Endothelial cell of umbilical vein (primary cell): ENCODE measurements around the gene BLOC1S1.

Experiments
- EZH2 ChIP-seq: IDR thresholded peaks from 2 replicates; pipeline ENCODE4 v1.6.1; 2012; ENCODE audit warnings: borderline replicate concordance, low read depth, mild to moderate bottlenecking, moderate library complexity, low read length, inconsistent platforms; ENCODE audit not compliant: severe bottlenecking
- FOS ChIP-seq: IDR thresholded peaks from 2 replicates; pipeline ENCODE4 v1.6.1; 2011; ENCODE audit warnings: mild to moderate bottlenecking, low read length, moderate library complexity, borderline replicate concordance; ENCODE audit not compliant: insufficient read depth
- GATA2 ChIP-seq: IDR thresholded peaks from 2 replicates; pipeline ENCODE4 v1.7.0; 2011; ENCODE audit warnings: low read depth, mild to moderate bottlenecking, moderate library complexity, mixed read lengths, low read length; ENCODE audit not compliant: insufficient read length, insufficient read depth
- JUN ChIP-seq: IDR thresholded peaks from 2 replicates; pipeline ENCODE4 v1.6.1; 2011; ENCODE audit warnings: borderline replicate concordance, low read depth; ENCODE audit not compliant: insufficient read length, insufficient read depth
- MYC ChIP-seq: IDR thresholded peaks from one replicate; pipeline ENCODE4 v1.6.1; 2011; ENCODE audit warnings: mild to moderate bottlenecking, low read depth, low read length
- POLR2A ChIP-seq: IDR thresholded peaks from 2 replicates; pipeline ENCODE4 v1.6.1; 2012; ENCODE audit warnings: low read depth, mild to moderate bottlenecking, control low read depth, low read length
- POLR2AphosphoS5 ChIP-seq: IDR thresholded peaks from 2 replicates; pipeline ENCODE4 v1.6.1; 2012; ENCODE audit warnings: low read depth, mild to moderate bottlenecking, control low read depth, low read length, moderate library complexity; ENCODE audit not compliant: insufficient read depth
- TF ChIP-seq, protein P1 (sequence below), 2 donors: IDR thresholded peaks; 1 replicate in 1 of 2; 2 replicates in 1 of 2; pipeline ENCODE4 v1.5.1; 2011; ENCODE audit warnings: low read length in 2 of 2, mild to moderate bottlenecking in 2 of 2, moderate library complexity in 2 of 2, control low read depth in 1 of 2, inconsistent platforms in 1 of 2, low read depth in 1 of 2; ENCODE audit not compliant: insufficient read depth in 1 of 2; ENCODE audit errors: extremely low read depth in 1 of 2

DNA sequence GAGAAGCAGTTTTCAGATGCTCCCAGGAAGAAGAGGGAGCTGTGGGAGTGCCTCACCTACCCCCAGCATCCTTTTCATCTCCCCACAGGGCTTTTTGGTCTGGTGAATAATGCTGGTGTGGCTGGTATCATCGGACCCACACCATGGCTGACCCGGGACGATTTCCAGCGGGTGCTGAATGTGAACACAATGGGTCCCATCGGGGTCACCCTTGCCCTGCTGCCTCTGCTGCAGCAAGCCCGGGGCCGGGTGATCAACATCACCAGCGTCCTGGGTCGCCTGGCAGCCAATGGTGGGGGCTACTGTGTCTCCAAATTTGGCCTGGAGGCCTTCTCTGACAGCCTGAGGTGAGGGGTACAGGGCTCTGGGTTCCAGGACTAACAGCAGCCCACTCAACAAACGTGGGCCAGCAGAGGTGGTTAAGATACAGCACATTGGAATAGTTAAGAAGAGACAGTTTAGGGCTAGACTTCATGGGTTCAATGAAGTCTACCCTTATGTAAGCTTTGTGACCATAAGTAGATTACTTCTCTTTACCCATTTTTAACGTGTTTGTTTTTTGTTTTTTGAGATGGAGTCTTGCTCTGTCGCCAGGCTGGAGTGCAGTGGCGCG, 5.9 kb downstream of the BLOC1S1 start:
- TF ChIP-seq, protein P1, sequence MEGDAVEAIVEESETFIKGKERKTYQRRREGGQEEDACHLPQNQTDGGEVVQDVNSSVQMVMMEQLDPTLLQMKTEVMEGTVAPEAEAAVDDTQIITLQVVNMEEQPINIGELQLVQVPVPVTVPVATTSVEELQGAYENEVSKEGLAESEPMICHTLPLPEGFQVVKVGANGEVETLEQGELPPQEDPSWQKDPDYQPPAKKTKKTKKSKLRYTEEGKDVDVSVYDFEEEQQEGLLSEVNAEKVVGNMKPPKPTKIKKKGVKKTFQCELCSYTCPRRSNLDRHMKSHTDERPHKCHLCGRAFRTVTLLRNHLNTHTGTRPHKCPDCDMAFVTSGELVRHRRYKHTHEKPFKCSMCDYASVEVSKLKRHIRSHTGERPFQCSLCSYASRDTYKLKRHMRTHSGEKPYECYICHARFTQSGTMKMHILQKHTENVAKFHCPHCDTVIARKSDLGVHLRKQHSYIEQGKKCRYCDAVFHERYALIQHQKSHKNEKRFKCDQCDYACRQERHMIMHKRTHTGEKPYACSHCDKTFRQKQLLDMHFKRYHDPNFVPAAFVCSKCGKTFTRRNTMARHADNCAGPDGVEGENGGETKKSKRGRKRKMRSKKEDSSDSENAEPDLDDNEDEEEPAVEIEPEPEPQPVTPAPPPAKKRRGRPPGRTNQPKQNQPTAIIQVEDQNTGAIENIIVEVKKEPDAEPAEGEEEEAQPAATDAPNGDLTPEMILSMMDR (IDR thresholded peaks at IDR 0.05; ENCODE audit: extremely low read depth in 1 of 2, insufficient read depth in 1 of 2, low read depth in 1 of 2, low read length in 2 of 2): no peak
- TF ChIP-seq POLR2A (no peak), FOS (no peak), EZH2 (no peak), JUN (no peak), GATA2 (no peak), POLR2AphosphoS5 (no peak), MYC (no peak)
